ENCODE measurements around the gene SOAT2.

SOAT2 gene

GRCh38 chr12:53065470-53065869, 37.8 kb upstream of the SOAT2 start:
- no peak for DNase-seq (ENCODE audit: low spot score)

- peak; percentile 78 for DNase-seq (ENCODE audit: low spot score)
Measured at GRCh38 chr12:53065975-53066931, 37.0 kb upstream of the SOAT2 start.

GRCh38 chr12:53067074-53067992, 36.0 kb upstream of the SOAT2 start:
- no peak for DNase-seq (ENCODE audit: low spot score)

- DNase-seq (ENCODE audit: low spot score), result no peak
Measured at GRCh38 chr12:53067993-53068770, 35.1 kb upstream of the SOAT2 start.

GRCh38 chr12:53068811-53069585, 34.3 kb upstream of the SOAT2 start:
- DNase-seq (ENCODE audit: low spot score), result no peak

GRCh38 chr12:53069621-53070410, 33.5 kb upstream of the SOAT2 start:
- no peak for DNase-seq (ENCODE audit: low spot score)

- no peak for DNase-seq (ENCODE audit: low spot score)
Measured at GRCh38 chr12:53070877-53071492, 32.3 kb upstream of the SOAT2 start.

- no peak for DNase-seq (ENCODE audit: low spot score)
Measured at GRCh38 chr12:53071591-53072551, 31.4 kb upstream of the SOAT2 start.

GRCh38 chr12:53073881-53074280, 29.4 kb upstream of the SOAT2 start:
- DNase-seq (ENCODE audit: low spot score), result no peak

GRCh38 chr12:53074283-53074998, 28.8 kb upstream of the SOAT2 start:
- DNase-seq (ENCODE audit: low spot score), result no peak

- DNase-seq (ENCODE audit: low spot score), result no peak
Measured at GRCh38 chr12:53074999-53075370, 28.3 kb upstream of the SOAT2 start.

GRCh38 chr12:53076461-53076860, 26.8 kb upstream of the SOAT2 start:
- DNase-seq (ENCODE audit: low spot score), result no peak

GRCh38 chr12:53077030-53077429, 26.3 kb upstream of the SOAT2 start:
- no peak for DNase-seq (ENCODE audit: low spot score)

GRCh38 chr12:53078425-53079225, 24.7 kb upstream of the SOAT2 start:
- DNase-seq (ENCODE audit: low spot score), result no peak

- DNase-seq (ENCODE audit: low spot score), result peak; percentile 94
Measured at GRCh38 chr12:53079226-53080117, 23.8 kb upstream of the SOAT2 start, which contains the start of gene SPRYD3. TSS of gene SPRYD3 (minus strand) at chr12:53079390. CDS start at chr12:53079333, 57 bp downstream.

GRCh38 chr12:53082637-53083175, 20.6 kb upstream of the SOAT2 start:
- DNase-seq (ENCODE audit: low spot score), result no peak

Measured in hematopoietic multipotent progenitor cell treated with erythropoietin and hydrocortisone succinate and interleukin-3 and kit ligand, for 15 days (in vitro differentiated cells).